Measurements from ENCODE around the gene LKAAEAR1.

DNA sequence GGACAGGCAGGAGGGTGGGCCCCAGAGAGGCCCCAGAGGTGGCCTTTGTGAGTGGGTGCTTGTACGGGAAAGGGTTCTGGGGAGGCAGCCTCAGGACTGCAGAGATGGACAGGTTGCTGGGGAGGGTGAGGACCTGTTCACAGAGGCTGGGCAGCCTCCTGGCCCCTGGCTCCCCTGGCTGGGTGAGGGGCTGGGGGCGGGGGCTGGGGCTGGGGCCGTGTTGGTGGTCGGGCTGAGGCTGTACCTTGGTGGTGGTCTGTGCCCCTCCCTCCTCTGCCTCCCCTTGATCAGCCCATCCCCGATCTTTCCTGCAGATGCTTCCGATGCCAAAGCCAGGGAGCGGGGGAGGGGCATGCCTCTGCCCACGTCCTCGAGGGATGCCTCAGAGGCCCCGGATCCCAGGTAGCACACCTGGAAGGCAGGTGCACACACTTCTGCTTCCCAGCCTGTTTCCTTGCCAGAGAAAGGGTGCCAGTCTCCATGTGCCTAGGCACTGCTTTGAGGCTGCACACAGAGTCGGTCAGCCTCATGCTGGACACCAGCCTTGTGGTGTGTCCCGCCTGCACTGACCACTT lies 16.4 kb downstream of the LKAAEAR1 start:
- TF ChIP-seq, protein P1, sequence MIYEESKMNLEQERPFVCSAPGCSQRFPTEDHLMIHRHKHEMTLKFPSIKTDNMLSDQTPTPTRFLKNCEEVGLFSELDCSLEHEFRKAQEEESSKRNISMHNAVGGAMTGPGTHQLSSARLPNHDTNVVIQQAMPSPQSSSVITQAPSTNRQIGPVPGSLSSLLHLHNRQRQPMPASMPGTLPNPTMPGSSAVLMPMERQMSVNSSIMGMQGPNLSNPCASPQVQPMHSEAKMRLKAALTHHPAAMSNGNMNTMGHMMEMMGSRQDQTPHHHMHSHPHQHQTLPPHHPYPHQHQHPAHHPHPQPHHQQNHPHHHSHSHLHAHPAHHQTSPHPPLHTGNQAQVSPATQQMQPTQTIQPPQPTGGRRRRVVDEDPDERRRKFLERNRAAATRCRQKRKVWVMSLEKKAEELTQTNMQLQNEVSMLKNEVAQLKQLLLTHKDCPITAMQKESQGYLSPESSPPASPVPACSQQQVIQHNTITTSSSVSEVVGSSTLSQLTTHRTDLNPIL (CRISPR knock-in tag; IDR thresholded peaks at IDR 0.05; ENCODE audit: low read depth), result no peak
- no peak for TF ChIP-seq OSR1 (CRISPR knock-in tag; IDR thresholded peaks at IDR 0.05)
- TF ChIP-seq SNAI2 (CRISPR knock-in tag; IDR thresholded peaks at IDR 0.05), result no peak
- TF ChIP-seq TOX (CRISPR knock-in tag; IDR thresholded peaks at IDR 0.05; ENCODE audit: borderline replicate concordance), result no peak
- no peak for TF ChIP-seq PPARA (CRISPR knock-in tag; IDR thresholded peaks at IDR 0.05; ENCODE audit: borderline replicate concordance)
- TF ChIP-seq, protein P2, sequence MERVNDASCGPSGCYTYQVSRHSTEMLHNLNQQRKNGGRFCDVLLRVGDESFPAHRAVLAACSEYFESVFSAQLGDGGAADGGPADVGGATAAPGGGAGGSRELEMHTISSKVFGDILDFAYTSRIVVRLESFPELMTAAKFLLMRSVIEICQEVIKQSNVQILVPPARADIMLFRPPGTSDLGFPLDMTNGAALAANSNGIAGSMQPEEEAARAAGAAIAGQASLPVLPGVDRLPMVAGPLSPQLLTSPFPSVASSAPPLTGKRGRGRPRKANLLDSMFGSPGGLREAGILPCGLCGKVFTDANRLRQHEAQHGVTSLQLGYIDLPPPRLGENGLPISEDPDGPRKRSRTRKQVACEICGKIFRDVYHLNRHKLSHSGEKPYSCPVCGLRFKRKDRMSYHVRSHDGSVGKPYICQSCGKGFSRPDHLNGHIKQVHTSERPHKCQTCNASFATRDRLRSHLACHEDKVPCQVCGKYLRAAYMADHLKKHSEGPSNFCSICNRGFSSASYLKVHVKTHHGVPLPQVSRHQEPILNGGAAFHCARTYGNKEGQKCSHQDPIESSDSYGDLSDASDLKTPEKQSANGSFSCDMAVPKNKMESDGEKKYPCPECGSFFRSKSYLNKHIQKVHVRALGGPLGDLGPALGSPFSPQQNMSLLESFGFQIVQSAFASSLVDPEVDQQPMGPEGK (CRISPR knock-in tag; IDR thresholded peaks at IDR 0.05; ENCODE audit: borderline replicate concordance), result no peak
- no peak for TF ChIP-seq BACH2 (CRISPR knock-in tag; IDR thresholded peaks at IDR 0.05; ENCODE audit: borderline replicate concordance)
- no peak for TF ChIP-seq ZNF70 (CRISPR knock-in tag; IDR thresholded peaks at IDR 0.05)
- no peak for TF ChIP-seq ZFP30 (CRISPR knock-in tag; IDR thresholded peaks at IDR 0.05)
- TF ChIP-seq, protein P3, sequence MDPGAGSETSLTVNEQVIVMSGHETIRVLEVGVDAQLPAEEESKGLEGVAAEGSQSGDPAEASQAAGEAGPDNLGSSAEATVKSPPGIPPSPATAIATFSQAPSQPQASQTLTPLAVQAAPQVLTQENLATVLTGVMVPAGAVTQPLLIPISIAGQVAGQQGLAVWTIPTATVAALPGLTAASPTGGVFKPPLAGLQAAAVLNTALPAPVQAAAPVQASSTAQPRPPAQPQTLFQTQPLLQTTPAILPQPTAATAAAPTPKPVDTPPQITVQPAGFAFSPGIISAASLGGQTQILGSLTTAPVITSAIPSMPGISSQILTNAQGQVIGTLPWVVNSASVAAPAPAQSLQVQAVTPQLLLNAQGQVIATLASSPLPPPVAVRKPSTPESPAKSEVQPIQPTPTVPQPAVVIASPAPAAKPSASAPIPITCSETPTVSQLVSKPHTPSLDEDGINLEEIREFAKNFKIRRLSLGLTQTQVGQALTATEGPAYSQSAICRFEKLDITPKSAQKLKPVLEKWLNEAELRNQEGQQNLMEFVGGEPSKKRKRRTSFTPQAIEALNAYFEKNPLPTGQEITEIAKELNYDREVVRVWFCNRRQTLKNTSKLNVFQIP (CRISPR knock-in tag; IDR thresholded peaks at IDR 0.05; ENCODE audit: borderline replicate concordance, low read depth), result no peak
- TF ChIP-seq, protein P4, sequence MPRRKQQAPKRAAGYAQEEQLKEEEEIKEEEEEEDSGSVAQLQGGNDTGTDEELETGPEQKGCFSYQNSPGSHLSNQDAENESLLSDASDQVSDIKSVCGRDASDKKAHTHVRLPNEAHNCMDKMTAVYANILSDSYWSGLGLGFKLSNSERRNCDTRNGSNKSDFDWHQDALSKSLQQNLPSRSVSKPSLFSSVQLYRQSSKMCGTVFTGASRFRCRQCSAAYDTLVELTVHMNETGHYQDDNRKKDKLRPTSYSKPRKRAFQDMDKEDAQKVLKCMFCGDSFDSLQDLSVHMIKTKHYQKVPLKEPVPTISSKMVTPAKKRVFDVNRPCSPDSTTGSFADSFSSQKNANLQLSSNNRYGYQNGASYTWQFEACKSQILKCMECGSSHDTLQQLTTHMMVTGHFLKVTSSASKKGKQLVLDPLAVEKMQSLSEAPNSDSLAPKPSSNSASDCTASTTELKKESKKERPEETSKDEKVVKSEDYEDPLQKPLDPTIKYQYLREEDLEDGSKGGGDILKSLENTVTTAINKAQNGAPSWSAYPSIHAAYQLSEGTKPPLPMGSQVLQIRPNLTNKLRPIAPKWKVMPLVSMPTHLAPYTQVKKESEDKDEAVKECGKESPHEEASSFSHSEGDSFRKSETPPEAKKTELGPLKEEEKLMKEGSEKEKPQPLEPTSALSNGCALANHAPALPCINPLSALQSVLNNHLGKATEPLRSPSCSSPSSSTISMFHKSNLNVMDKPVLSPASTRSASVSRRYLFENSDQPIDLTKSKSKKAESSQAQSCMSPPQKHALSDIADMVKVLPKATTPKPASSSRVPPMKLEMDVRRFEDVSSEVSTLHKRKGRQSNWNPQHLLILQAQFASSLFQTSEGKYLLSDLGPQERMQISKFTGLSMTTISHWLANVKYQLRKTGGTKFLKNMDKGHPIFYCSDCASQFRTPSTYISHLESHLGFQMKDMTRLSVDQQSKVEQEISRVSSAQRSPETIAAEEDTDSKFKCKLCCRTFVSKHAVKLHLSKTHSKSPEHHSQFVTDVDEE (CRISPR knock-in tag; IDR thresholded peaks at IDR 0.05), result no peak

All from SK-N-SH treated with all-trans-retinoic acid at 6 μM for 48 hours (cell line).